ENCODE results near the gene SHISA5. TPM values are rescaled to one million over a fixed set of nuclear protein-coding genes. Genes with fewer than 3 reads are reported as not detected.
A peak's percentile ranks its signal among the peaks of the same experiment; 100 is the strongest.

The SHISA5 gene
- total RNA-seq, 1 experiment from 2014 or later, result 137 TPM

DNA sequence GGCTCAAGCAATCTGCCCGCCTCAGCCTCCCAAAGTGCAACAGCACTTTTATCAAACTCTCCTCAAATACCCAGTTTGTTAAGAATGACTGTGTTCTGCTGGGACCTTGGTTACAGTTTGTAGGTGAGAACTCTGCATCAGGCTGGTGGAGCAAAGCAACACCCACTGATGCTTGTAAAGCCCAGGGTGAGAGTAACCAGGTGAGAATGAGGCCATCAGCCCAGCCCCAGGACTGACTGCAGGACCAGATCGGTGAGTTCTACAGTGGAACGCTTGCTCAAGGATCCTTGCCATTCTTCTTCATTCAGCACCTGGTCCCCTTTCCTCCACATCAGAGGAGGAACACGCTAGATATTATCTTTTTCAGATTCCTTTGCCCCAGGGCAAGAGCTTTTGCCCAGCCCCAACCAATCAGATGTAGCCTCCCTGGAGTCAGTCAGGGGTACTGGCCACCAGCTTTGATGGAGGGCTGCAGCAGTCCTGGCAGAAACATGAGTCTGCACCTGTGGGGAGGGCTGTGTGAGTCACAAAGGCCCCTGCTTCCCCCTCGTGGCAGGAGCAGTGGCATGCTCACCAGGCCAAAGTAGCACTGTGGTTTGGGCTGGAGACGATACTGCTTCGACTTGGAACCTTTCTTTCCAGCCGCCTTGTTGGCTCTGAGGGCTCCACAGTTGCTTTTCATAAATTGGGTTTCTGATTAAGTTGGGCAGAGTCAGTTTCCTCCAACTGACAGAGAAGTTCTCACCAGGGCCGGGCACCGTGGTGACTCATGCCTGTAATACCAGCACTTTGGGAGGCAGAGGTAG, 3.5 kb upstream of the SHISA5 start (continued):
- TF ChIP-seq, protein P1, sequence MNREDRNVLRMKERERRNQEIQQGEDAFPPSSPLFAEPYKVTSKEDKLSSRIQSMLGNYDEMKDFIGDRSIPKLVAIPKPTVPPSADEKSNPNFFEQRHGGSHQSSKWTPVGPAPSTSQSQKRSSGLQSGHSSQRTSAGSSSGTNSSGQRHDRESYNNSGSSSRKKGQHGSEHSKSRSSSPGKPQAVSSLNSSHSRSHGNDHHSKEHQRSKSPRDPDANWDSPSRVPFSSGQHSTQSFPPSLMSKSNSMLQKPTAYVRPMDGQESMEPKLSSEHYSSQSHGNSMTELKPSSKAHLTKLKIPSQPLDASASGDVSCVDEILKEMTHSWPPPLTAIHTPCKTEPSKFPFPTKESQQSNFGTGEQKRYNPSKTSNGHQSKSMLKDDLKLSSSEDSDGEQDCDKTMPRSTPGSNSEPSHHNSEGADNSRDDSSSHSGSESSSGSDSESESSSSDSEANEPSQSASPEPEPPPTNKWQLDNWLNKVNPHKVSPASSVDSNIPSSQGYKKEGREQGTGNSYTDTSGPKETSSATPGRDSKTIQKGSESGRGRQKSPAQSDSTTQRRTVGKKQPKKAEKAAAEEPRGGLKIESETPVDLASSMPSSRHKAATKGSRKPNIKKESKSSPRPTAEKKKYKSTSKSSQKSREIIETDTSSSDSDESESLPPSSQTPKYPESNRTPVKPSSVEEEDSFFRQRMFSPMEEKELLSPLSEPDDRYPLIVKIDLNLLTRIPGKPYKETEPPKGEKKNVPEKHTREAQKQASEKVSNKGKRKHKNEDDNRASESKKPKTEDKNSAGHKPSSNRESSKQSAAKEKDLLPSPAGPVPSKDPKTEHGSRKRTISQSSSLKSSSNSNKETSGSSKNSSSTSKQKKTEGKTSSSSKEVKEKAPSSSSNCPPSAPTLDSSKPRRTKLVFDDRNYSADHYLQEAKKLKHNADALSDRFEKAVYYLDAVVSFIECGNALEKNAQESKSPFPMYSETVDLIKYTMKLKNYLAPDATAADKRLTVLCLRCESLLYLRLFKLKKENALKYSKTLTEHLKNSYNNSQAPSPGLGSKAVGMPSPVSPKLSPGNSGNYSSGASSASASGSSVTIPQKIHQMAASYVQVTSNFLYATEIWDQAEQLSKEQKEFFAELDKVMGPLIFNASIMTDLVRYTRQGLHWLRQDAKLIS (CRISPR knock-in tag; IDR thresholded peaks at IDR 0.05; ENCODE audit: borderline replicate concordance), result no peak
- TF ChIP-seq ZNF219 (CRISPR knock-in tag; IDR thresholded peaks at IDR 0.05; ENCODE audit: borderline replicate concordance) (no peak), SMAD3 (CRISPR knock-in tag; IDR thresholded peaks at IDR 0.05; ENCODE audit: borderline replicate concordance) (no peak), ZNF416 (CRISPR knock-in tag; IDR thresholded peaks at IDR 0.05) (no peak), CREM (CRISPR knock-in tag; IDR thresholded peaks at IDR 0.05) (no peak), ETV6 (CRISPR knock-in tag; IDR thresholded peaks at IDR 0.05) (no peak), ZNF121 (CRISPR knock-in tag; IDR thresholded peaks at IDR 0.05) (peak; percentile 93), TP53 (CRISPR knock-in tag; IDR thresholded peaks at IDR 0.05) (no peak)
- TF ChIP-seq, protein P2, sequence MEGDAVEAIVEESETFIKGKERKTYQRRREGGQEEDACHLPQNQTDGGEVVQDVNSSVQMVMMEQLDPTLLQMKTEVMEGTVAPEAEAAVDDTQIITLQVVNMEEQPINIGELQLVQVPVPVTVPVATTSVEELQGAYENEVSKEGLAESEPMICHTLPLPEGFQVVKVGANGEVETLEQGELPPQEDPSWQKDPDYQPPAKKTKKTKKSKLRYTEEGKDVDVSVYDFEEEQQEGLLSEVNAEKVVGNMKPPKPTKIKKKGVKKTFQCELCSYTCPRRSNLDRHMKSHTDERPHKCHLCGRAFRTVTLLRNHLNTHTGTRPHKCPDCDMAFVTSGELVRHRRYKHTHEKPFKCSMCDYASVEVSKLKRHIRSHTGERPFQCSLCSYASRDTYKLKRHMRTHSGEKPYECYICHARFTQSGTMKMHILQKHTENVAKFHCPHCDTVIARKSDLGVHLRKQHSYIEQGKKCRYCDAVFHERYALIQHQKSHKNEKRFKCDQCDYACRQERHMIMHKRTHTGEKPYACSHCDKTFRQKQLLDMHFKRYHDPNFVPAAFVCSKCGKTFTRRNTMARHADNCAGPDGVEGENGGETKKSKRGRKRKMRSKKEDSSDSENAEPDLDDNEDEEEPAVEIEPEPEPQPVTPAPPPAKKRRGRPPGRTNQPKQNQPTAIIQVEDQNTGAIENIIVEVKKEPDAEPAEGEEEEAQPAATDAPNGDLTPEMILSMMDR (IDR thresholded peaks at IDR 0.05), result 0 out of 2 replicates have a peak, but pooled peaks have one; percentile 17
- TF ChIP-seq, protein P3, sequence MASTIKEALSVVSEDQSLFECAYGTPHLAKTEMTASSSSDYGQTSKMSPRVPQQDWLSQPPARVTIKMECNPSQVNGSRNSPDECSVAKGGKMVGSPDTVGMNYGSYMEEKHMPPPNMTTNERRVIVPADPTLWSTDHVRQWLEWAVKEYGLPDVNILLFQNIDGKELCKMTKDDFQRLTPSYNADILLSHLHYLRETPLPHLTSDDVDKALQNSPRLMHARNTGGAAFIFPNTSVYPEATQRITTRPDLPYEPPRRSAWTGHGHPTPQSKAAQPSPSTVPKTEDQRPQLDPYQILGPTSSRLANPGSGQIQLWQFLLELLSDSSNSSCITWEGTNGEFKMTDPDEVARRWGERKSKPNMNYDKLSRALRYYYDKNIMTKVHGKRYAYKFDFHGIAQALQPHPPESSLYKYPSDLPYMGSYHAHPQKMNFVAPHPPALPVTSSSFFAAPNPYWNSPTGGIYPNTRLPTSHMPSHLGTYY (CRISPR knock-in tag; IDR thresholded peaks at IDR 0.05), result no peak
- TF ChIP-seq, protein P4, sequence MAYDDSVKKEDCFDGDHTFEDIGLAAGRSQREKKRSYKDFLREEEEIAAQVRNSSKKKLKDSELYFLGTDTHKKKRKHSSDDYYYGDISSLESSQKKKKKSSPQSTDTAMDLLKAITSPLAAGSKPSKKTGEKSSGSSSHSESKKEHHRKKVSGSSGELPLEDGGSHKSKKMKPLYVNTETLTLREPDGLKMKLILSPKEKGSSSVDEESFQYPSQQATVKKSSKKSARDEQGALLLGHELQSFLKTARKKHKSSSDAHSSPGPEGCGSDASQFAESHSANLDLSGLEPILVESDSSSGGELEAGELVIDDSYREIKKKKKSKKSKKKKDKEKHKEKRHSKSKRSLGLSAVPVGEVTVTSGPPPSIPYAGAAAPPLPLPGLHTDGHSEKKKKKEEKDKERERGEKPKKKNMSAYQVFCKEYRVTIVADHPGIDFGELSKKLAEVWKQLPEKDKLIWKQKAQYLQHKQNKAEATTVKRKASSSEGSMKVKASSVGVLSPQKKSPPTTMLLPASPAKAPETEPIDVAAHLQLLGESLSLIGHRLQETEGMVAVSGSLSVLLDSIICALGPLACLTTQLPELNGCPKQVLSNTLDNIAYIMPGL (CRISPR knock-in tag; IDR thresholded peaks at IDR 0.05), result no peak

DNA sequence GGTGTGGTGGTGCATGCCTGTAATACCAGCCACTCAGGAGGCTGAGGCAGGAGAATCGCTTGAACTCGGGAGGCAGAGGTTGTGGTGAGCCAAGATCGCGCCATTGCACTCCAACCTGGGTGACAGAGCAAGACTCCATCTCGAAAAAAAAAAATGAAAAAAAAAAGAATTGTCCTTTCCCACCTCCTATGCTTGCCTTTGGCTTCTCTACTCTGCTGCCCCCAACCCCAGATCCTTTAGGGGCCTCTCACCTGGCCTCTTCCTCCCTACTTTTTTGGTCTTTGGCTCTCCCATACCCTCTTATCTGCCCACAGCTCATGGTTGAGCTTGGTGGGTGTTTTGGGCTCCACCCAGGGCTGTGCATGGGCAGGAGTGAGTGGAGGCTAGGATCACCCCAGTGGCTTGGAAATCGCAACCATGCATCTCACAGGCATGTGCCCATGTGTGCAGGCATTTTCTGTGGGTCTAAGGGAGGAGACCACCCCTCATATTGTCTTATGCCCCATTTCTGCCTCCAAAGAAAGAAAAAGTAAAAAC, 2.1 kb upstream of the SHISA5 start:
- Mint-ChIP-seq H3K27me3 (ENCODE audit: low read depth) (no peaks in the 10 kb centered on the region; the same call in none of the 2 replicates), H3K27ac (no peak overlapping the region), H3K4me1 (peaks cover 42% of the 10 kb centered on the region), H3K36me3 (no peaks in the 10 kb centered on the region), H3K4me3 (no peak overlapping the region), H3K9me3 (no peaks in the 10 kb centered on the region)
- ATAC-seq, result no peak
- POLR2A ChIA-PET, result no interaction called here
- DNase-seq (ENCODE audit: low spot score), result no peak
- CTCF ChIA-PET, result interaction anchor here (1.9 to 9.1 kb wide), 2 partner anchors 32 to 70 kb away, joined by 32 to 168 read pairs; no protein-coding TSS in a partner anchor
- TF ChIP-seq, protein P5, sequence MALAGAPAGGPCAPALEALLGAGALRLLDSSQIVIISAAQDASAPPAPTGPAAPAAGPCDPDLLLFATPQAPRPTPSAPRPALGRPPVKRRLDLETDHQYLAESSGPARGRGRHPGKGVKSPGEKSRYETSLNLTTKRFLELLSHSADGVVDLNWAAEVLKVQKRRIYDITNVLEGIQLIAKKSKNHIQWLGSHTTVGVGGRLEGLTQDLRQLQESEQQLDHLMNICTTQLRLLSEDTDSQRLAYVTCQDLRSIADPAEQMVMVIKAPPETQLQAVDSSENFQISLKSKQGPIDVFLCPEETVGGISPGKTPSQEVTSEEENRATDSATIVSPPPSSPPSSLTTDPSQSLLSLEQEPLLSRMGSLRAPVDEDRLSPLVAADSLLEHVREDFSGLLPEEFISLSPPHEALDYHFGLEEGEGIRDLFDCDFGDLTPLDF (CRISPR knock-in tag; IDR thresholded peaks at IDR 0.05), result no peak
- no peak for TF ChIP-seq ZNF232 (CRISPR knock-in tag; IDR thresholded peaks at IDR 0.05)
- TF ChIP-seq ZNF138 (CRISPR knock-in tag; conservative IDR thresholded peaks at IDR 0.05), result no peak
- TF ChIP-seq ESRRA (CRISPR knock-in tag; IDR thresholded peaks at IDR 0.05; ENCODE audit: borderline replicate concordance), result no peak
- TF ChIP-seq, protein P6, sequence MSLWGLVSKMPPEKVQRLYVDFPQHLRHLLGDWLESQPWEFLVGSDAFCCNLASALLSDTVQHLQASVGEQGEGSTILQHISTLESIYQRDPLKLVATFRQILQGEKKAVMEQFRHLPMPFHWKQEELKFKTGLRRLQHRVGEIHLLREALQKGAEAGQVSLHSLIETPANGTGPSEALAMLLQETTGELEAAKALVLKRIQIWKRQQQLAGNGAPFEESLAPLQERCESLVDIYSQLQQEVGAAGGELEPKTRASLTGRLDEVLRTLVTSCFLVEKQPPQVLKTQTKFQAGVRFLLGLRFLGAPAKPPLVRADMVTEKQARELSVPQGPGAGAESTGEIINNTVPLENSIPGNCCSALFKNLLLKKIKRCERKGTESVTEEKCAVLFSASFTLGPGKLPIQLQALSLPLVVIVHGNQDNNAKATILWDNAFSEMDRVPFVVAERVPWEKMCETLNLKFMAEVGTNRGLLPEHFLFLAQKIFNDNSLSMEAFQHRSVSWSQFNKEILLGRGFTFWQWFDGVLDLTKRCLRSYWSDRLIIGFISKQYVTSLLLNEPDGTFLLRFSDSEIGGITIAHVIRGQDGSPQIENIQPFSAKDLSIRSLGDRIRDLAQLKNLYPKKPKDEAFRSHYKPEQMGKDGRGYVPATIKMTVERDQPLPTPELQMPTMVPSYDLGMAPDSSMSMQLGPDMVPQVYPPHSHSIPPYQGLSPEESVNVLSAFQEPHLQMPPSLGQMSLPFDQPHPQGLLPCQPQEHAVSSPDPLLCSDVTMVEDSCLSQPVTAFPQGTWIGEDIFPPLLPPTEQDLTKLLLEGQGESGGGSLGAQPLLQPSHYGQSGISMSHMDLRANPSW (CRISPR knock-in tag; conservative IDR thresholded peaks at IDR 0.05; ENCODE audit: low read depth), result no peak
- no peak for TF ChIP-seq NFATC4 (CRISPR knock-in tag; IDR thresholded peaks at IDR 0.05)
- TF ChIP-seq PRRX2 (CRISPR knock-in tag; IDR thresholded peaks at IDR 0.05), result no peak
- TF ChIP-seq ETV6 (CRISPR knock-in tag; IDR thresholded peaks at IDR 0.05), result no peak
